HG02870 (cell line): ENCODE measurements around the gene COL11A2.
A peak's percentile ranks its signal among the peaks of the same experiment; 100 is the strongest.

Experiments used
- ATAC-seq: cut with Tn5 transposase; IDR thresholded peaks from one replicate; pipeline ENCODE4 v1.9.1; 2021; ENCODE audit warnings: mild to moderate bottlenecking, moderate library complexity; ENCODE audit not compliant: unreplicated experiment

COL11A2 gene

GRCh38 chr6:33206864-33207551, 14.7 kb upstream of the COL11A2 start:
- no peak for ATAC-seq

- no peak for ATAC-seq
Observed at GRCh38 chr6:33206027-33206863, 14.0 kb upstream of the COL11A2 start.

- no peak for ATAC-seq
Observed at GRCh38 chr6:33205191-33206026, 13.1 kb upstream of the COL11A2 start.

GRCh38 chr6:33204415-33205190, 12.3 kb upstream of the COL11A2 start, which contains the start of gene HSD17B8:
Gene HSD17B8 (plus strand): TSS chr6:33204655. CDS start chr6:33204669, 14 bp downstream.
- peak; percentile 43 for ATAC-seq

- ATAC-seq, result no peak
Observed at GRCh38 chr6:33204165-33204414, 11.8 kb upstream of the COL11A2 start.

GRCh38 chr6:33203443-33204164, 11.3 kb upstream of the COL11A2 start:
- no peak for ATAC-seq

GRCh38 chr6:33202799-33203198, 10.5 kb upstream of the COL11A2 start:
- no peak for ATAC-seq

GRCh38 chr6:33201935-33202334, 9.7 kb upstream of the COL11A2 start:
- ATAC-seq, result no peak

- ATAC-seq, result no peak
Observed at GRCh38 chr6:33201147-33201545, 8.9 kb upstream of the COL11A2 start.

GRCh38 chr6:33200219-33201146, 8.2 kb upstream of the COL11A2 start, which contains the start of the genes RXRB and SLC39A7:
Gene RXRB (minus strand): TSS chr6:33200665. CDS start chr6:33200476, 189 bp downstream.
Gene SLC39A7 (plus strand): TSS chr6:33200867. CDS start chr6:33201246, 379 bp downstream.
- peak; percentile 37 for ATAC-seq

- peak; percentile 32 for ATAC-seq
Observed at GRCh38 chr6:33199687-33200218, 7.5 kb upstream of the COL11A2 start.

- ATAC-seq, result no peak
Observed at GRCh38 chr6:33198853-33199436, 6.7 kb upstream of the COL11A2 start.

- no peak for ATAC-seq
Observed at GRCh38 chr6:33198159-33198852, 6.0 kb upstream of the COL11A2 start.

- no peak for ATAC-seq
Observed at GRCh38 chr6:33197431-33198048, 5.3 kb upstream of the COL11A2 start.

GRCh38 chr6:33195304-33196165, 3.3 kb upstream of the COL11A2 start:
- no peak for ATAC-seq

- ATAC-seq, result no peak
Observed at GRCh38 chr6:33194431-33194979, 2.2 kb upstream of the COL11A2 start.
